Epithelial cell of esophagus (primary cell): ENCODE data around the gene SOX13.
"Not testable (repeated sequence)": the region's sequence is repeated elsewhere in the genome, so short reads cannot be mapped to it uniquely, and the experiment has no call there.

Source experiments
- DNase-seq: peaks from one replicate; pipeline ENCODE4 v3.0.0; 2010; ENCODE audit warnings: low read depth
- H3K4me3 ChIP-seq: 2 replicates; pipeline ENCODE4 v1.5.1; 2011; ENCODE audit warnings: mild to moderate bottlenecking, low read length, control low read depth
- CTCF ChIP-seq: IDR thresholded peaks from 2 replicates; pipeline ENCODE4 v1.5.1; 2011; ENCODE audit warnings: low read depth, mild to moderate bottlenecking, low read length, control low read depth, inconsistent platforms; ENCODE audit not compliant: insufficient read depth; ENCODE audit errors: missing control alignments

Gene SOX13

GRCh38 chr1:204098683-204099082 lies 25.8 kb downstream of the SOX13 start:
- DNase-seq: no peak
- no peak for TF ChIP-seq CTCF
- no peak overlapping the region for H3K4me3 ChIP-seq

- not testable (repeated sequence) for H3K4me3 ChIP-seq, DNase-seq
Observed at GRCh38 chr1:204099754-204100153, 26.8 kb downstream of the SOX13 start.

DNA sequence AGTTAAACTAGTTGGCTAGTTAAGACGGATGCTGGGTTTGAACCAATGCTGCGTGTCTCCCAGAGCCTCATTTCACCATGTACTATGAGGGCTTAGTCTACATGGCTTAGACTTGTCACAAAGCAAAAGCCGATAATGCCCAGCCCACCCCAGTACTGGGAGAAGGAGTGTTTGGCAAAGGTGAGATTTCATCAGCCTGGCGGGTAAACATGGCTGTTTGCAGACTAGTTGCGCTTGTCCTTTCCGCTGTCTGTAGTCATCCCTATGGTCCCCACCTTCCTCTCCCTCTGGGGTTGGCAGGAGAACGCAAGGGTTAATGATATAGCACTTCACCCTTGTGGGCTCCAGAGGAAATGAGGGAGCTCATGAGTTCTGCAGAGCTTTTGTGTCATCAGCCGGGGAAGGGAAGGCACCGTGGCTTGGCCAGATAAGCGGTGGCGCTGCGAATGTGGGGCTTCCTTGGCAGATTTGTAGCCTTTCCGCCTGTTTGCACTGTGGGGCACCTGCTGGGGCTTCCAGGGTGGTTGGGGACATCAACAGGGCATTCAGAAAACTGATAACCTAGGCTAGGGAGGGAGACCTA lies 29.2 kb downstream of the SOX13 start:
- no peak for DNase-seq
- no peak for TF ChIP-seq CTCF
- no peak overlapping the region for H3K4me3 ChIP-seq

GRCh38 chr1:204102739-204103430 lies 30.0 kb downstream of the SOX13 start:
- TF ChIP-seq CTCF: no peak
- H3K4me3 ChIP-seq: no peak overlapping the region
- DNase-seq: peak; percentile 51

DNA sequence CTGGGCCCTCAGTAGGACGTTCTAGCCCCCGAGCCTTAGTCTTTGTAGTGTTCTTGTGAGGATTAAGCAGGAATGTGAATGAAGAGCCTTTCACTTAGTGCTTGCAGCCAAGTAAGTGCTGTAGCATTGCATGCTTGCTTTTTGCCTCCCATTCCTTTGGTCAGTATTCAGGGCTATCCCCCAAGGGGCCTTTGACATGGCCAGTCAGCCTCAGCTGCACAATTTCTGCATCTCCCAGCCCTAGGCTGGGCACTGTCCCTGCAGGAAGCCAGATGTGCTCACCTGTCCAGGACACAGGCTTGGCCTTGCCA lies 30.5 kb downstream of the SOX13 start:
- no peak for DNase-seq
- no peak for TF ChIP-seq CTCF
- no peak overlapping the region for H3K4me3 ChIP-seq

- H3K4me3 ChIP-seq: no peak overlapping the region
- no peak for TF ChIP-seq CTCF
- peak; percentile 49 for DNase-seq
Observed at GRCh38 chr1:204104331-204105130, 31.6 kb downstream of the SOX13 start.

DNA sequence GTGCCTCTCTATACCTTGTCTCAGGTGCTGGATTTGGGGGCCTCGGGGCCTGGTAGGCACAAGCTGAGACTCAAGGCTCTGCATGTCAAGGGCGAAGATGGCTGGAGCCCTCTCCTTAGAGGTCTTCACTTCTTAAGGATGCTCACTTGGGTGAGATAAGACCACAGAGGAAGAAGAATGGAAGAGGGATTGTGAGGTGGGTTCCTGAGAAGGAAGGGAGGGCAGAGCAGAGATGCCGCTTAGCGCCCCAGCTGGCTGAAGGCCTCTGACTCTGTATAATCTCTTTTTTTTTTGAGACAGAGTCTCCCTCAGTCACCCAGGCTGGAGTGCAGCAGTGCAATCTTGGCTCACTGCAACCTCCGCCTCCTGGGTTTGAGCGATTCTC lies 32.2 kb downstream of the SOX13 start:
- no peak for DNase-seq

More for the DNA sequence above, 32.2 kb downstream of the SOX13 start:
- no peak overlapping the region for H3K4me3 ChIP-seq
- no peak for TF ChIP-seq CTCF
